ENCODE measurements around the gene GPRC5D. TPM values are rescaled to one million over a fixed set of nuclear protein-coding genes. Genes with fewer than 3 reads are reported as not detected.

The GPRC5D gene
- total RNA-seq, 1 experiment from 2014 or later, result not detected

DNA sequence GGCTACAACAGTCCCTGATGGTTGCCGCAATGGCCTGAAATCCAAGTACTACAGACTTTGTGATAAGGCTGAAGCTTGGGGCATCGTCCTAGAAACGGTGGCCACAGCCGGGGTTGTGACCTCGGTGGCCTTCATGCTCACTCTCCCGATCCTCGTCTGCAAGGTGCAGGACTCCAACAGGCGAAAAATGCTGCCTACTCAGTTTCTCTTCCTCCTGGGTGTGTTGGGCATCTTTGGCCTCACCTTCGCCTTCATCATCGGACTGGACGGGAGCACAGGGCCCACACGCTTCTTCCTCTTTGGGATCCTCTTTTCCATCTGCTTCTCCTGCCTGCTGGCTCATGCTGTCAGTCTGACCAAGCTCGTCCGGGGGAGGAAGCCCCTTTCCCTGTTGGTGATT, 43.7 kb downstream of the GPRC5D start:
- no peak for DNase-seq (ENCODE audit: low spot score)

DNA sequence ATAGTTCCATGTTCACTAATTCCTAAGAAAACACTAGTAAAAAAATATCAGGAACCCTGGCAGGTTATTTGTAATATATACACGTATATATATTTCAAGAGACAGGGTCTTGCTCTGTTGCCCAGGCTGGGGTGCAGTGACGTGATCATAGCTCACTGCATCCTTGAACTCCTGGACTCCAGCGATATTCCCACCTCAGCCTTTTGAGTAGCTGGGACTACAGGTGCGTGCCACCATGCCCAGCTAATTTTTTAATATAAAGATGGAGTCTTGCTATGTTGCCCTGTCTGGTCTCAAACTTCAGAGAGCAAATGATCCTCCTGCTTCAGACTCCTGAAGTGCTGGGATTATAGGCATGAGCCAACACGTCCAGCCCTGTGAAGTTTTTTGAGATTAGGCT, 44.4 kb downstream of the GPRC5D start:
- no peak for DNase-seq (ENCODE audit: low spot score)

DNA sequence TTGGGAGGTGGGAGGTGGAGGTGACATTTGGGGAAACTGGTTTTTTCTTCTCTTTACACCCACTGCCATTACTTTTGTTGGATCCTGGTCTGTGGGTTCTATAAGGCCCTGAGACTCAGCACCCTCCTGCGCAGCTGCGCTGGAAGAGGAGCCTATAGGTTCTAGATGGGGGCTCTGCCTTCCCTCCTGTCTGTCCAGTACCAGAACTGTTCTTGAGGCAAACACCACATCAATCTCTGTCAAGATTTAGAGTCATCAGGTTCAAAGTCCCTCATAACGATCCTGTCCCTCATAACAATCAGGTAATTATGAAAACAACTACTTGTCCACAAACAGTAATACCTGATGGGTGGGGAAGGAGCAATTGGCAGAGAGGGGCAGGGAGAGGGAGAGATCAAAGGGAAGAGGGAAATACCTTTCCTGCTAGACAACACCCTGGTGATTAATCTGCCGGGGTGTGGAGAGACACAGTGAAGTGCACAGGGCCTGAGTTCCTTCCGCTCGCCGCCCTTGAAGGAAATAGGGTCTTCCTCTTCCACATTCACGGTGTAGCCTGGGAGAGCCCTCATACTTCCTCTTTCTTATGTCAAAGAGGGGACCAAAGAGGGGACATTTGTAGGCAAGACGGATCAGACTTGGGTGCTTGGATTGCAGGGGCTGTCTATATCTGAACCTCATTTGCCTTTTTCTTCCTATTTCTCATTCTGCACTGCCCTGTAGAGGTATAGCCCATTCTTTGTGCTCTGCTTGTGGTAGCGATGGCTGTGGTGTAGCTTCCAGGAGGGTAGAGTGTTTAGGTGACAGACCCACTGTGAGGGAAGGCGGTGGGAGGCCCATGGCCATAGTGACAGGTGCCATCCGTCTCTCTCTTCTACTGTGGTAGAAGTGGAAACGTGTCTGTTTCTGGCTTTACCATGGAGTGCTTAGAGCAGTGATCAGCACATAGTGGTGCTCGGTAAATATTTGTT, 48.0 kb downstream of the GPRC5D start:
- no peak for DNase-seq (ENCODE audit: low spot score)

DNA sequence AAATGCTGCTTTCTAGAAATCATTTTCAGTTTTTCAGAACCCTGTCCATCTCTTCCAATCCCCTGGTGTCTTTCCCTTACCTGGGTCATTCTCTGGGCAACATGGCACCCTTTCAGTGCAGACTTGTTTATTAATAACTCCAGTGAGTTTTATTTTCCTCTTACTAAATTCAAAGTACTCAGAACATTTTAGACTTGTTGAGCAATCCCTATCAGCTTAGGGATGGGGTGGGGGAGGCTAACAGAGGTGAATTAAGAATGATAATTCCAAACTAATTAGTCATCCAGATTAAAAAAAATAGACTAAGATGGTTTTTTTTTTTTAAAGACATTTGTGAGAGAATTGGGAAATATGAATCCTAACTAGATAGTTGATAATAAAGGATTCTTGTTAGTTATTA, 49.9 kb downstream of the GPRC5D start:
- no peak for DNase-seq (ENCODE audit: low spot score)

DNA sequence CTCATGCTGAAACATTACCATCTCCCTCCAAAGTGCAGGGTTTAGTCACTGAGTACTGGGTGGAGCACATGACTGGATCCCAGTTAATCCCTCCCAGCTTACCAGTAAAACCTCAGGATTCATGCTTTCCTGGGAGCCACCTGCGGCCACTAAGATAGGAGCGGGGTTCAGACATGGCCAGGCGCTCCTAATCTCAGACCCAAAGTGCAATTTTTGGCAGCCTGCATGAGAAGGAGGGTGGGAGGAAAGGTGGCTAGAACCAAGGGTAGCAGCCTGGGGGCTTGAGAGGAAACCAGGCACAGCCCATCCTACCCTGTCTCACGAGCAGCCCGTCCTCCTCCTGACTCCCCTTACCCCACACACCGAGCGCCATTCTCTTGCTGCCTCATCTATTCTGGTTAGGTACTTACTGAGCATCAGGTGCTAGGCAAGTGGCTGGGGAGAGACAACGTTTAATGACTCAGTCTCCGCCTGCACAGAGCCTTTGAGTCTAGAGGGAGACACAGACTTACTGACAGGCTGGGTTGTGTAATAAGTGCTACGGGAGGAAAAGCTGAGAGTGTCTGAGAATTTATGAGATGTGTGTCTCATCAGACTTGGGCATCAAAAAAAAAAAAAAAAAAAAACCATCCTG, 50.7 kb downstream of the GPRC5D start:
- DNase-seq (ENCODE audit: low spot score), result peak; percentile 85

DNA sequence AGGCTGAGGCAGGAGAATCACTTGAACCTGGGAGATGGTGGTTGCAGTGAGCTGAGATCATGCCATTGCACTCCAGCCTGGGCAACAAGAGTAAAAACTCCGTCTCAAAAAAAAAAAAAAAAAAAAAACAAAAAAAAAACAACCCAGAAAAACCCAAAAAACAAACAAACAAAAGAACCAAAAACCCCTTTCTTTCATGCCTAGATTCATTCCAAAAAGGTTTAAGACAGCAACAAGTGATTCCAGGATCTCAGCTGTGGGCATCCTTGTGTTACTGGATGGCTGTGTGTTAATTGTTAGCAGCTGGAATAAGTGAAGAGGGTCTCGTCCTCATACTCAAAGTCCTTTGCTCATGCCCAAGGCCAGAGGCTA, 51.2 kb downstream of the GPRC5D start:
- DNase-seq (ENCODE audit: low spot score), result no peak

DNA sequence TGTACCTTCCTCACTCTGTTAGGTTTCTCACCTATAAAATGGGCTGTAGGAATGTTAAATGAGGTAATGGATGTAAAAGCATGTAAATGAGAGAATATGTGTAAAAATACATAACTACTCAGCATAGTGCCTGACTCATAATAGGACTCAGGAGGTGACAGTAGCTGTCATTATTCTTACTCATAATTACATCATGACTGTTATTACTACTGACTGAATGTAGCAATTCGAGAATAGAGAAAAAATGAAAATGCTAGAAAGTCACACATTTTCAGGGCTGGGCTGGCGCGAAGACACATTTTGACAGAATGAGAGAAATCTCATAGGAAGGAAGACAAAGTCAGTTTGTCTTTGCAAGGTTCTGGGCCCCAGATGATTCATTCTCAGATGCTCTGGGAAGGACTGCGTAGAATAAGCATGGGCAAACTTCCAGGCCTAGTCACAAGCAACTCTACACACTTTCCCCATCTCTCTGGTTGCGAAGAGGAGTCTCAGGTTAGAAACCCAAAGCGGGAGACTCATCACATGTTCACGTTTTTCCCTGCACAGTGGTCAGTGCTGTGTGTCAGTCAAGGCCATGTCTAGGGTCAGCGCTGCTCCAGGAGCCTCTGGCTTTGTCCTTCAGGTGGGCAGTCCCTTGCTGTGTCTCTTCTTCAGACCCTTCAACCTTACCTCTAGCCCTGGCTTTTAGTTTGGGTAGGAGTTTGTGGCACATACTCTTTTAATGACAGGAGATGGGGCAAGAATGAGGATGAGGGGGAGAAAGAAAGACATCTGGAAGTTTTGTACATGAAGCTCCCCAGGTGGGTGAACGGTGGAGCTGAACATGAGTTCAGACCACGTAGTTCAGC, 52.2 kb downstream of the GPRC5D start:
- DNase-seq (ENCODE audit: low spot score), result peak; percentile 84

DNA sequence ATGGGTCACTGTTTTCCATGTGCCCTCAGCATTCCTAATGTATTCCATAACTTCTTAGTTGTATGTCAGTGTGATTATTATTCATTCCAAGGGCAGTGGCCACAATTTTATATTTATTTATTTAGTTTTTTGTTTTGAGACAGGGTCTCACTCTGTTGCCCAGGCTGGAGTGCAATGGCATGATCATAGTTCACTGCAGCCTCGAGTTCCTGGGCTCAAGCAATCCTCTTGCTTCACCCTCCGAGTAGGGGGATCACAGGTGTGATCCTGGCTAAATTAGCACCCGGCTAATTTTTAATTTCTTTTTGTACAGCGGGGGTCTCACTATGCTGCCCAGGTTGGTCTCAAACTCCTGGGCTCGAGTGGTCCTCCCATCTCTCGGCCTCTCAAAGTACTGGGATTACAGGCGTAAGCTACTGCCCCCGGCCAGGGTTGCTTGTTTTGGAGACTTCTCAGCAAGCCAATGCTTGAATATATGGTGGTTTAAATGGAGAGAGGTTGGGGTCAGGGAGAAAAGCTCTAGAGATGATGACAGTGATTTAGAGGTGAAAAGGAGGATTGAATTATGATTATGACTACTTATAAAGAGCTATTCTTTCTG, 53.0 kb downstream of the GPRC5D start:
- no peak for DNase-seq (ENCODE audit: low spot score)

DNA sequence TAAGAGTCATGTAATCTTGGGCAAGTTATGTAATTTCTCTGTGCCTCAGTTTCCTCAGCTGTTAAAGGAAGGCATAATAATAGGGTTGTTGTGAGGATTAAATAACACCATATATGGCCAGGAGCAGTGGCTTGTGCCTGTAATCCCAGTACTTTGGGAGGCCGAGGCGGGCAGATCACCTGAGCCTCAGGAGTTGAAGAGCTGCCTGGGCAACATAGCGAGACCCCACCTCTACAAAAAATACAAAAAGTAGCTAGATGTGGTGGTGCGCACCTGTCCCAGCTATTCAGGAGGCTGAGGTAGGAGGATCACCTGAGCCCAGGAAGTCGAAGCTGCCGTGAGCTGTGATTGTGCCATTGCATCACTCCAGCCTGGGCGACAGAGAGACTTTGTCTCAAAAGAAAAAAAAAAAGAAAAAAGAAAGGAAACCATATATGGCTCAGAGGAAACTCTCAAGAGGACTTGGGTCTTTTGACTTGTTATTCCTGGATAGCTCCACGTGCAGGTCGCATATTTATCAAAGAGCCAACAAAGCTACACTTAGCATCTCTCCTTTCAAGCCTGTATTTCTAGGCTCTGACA, 53.7 kb downstream of the GPRC5D start:
- no peak for DNase-seq (ENCODE audit: low spot score)

DNA sequence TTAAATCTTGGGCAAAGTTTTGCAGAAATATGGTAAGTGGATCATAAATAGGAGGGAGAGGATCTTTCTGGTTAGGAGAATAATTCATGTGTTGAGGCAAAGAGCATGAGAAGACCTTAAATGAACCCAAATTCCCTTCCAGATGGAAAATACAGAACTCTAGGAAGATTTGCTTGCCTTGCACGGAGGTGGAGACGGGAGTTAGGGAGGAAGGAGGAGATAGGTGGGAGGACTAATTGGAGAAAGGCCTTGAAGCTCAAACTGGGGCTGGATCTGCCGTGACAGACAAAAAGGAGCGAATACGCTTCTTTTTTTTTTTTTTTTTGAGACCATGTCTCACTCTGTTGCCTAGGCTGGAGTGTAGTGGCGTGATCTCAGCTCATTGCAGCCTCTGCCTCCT, 54.7 kb downstream of the GPRC5D start:
- no peak for DNase-seq (ENCODE audit: low spot score)

DNA sequence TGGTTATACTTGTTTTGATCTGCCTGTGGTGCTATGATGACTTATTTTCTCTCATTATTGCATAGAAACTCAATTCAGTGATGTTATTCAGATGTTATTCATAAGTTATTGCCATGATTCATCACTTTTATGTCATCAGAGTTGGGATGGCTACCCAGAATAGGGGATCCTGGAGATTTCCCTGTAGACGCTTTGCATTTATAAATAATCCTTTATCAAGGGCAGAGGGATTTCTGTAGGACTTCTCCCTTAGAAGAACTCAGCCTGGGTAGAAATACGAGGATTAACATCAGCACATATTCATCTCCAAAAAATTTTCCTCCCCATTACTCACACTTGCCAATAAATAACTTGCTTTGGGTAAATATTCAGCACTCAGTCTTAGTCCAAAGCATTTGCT, 55.7 kb downstream of the GPRC5D start:
- DNase-seq (ENCODE audit: low spot score), result no peak

DNA sequence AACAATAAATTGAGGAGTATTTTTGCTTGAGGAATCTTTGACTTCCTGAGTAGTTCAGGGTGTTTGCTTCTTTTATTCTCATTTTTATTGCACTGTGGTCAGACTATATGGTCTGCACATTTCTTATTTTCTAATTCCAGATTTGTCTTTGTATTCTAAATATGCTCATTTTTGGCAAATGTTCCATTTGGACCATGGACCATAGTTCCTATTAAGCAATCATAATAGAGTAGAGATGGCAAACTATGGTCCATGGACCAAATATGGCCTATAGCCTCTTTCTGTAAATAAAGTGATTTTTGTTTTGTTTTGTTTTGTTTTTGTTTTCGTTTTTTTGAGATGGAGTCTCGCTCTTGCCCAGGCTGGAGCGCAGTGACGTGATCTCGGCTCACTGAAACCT, 58.5 kb downstream of the GPRC5D start:
- no peak for DNase-seq (ENCODE audit: low spot score)

DNA sequence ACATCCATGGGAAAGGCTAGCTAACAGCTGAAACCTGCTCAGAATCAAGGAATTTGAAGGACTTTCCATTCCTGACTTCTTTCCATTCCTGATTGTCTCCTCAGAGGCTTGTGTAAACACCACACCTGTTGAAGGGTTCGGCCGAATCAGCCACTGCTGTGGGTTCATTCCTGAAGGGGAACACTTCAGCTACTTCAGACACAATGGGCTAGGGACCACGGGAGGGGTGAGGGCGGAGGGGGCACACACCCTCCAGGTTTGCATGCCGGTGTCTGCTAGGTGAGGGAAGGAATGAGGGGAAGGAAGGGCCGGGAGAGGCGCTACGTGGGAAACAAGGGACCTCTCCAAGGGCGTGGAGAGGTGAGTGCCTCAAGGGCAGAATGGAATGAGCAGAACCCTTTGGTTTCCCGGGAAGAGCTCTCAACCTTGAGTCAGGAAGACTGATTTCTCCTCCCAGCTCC, 59.3 kb downstream of the GPRC5D start:
- no peak for DNase-seq (ENCODE audit: low spot score)

DNA sequence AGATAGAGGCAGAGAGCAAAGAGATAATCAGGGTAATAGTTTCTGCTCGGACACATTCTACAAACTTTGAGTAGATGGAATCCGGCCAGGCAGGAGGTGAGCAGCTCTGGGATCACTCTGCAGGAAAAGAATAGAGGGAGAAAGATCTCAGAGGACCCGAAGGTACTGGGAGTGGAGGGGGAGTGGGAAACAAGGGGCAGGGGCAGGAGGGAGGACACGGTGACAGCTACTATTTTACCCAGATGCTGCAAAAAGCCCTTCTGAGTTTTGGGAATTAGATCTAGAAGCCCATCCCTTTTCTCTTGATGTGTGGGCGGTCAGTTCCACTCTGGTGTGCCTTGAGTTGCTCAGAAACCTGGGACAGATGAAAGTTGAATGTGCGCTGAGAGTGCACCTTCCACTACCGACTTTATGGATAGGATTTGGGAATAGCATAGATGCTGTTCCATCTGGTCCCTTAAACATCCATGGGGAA, 60.1 kb downstream of the GPRC5D start:
- no peak for DNase-seq (ENCODE audit: low spot score)

DNA sequence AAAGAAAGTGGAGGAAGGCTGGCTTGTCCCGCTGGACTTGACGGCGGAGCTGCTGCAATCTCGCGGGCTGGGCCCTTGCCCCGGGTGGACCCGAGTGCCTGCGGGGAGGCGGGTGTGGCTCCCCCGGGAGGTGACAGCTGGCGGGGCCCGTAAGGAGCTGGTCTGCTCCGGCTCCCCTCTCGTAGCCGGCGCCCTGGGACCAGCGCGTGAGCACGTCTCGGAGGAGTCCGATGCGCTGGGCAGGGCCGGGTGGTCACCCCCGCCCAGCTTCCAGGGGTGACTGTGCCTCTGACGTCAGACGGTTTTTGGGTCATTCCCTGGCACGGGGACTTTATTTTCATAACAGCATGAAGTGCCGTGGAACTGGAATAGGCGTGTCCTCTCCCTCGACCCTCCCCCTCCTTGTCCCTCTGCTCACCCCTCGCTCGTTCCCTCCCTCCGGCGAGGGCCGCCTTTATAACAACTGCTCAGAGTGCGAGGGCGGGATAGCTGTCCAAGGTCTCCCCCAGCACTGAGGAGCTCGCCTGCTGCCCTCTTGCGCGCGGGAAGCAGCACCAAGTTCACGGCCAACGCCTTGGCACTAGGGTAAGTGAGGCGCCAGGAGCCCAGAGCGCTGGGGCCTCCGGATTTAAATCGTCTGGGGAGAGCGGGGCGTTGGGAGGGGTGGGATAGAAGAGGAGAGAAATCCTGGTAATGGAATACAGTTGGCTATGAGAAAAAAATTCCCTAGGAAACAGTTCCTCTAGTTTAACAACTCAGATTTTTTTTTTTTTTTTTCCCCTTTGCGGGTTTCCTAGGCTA, 60.7 kb downstream of the GPRC5D start, which contains the start of gene GPRC5A:
Gene GPRC5A, plus strand, starts transcription at position 483 of the 801 bp plus-strand sequence. CDS start 16,688 bp downstream, outside the sequence.
- DNase-seq (ENCODE audit: low spot score), result peak; percentile 95

Other genes with a start within 250 kb of the GPRC5D start
- 22.8 and 27.3 TPM in 2 replicates for gene CDKN1B, start 234.8 kb downstream of the GPRC5D start, total RNA-seq (2014; rRNA removed; shearing (Covaris generic))
- 2.7 and 3.1 TPM in 2 replicates for gene APOLD1, start 166.5 kb downstream of the GPRC5D start, total RNA-seq (2014; rRNA removed; shearing (Covaris generic))
- gene DDX47, start 138.8 kb downstream of the GPRC5D start, total RNA-seq (2014; rRNA removed; shearing (Covaris generic)), result 194 and 203 TPM in 2 replicates
- 10.1 and 10.9 TPM in 2 replicates for gene GPRC5A, start 60.6 kb downstream of the GPRC5D start, total RNA-seq (2014; rRNA removed; shearing (Covaris generic))
- 6.9 and 8.8 TPM in 2 replicates for gene HEBP1, start 48.1 kb upstream of the GPRC5D start, total RNA-seq (2014; rRNA removed; shearing (Covaris generic))
- gene FAM234B, start 92.2 kb upstream of the GPRC5D start, total RNA-seq (2014; rRNA removed; shearing (Covaris generic)), result 3.9 and 5.1 TPM in 2 replicates
- 0.15 TPM in 1 of 2 replicates, not detected in the other for gene GSG1, start 151.5 kb upstream of the GPRC5D start, total RNA-seq (2014; rRNA removed; shearing (Covaris generic))
- gene EMP1, start 244.6 kb upstream of the GPRC5D start, total RNA-seq (2014; rRNA removed; shearing (Covaris generic)), result 44.5 and 97.8 TPM in 2 replicates

Data from H4 (cell line).